Stimulated activated effector memory CD8-positive, alpha-beta T cell treated with anti-CD3 and anti-CD28 coated beads, Interleukin-12 subunit alpha, Interleukin-12 subunit beta, amount 100 ng/mL, for 72 hours (primary cell): ENCODE results near the gene SIM2.

Experiments
- ATAC-seq: fragments of 150-1000 bp; cut with Tn5 transposase; 2 replicates; pipeline ENCODE4 v1.10.0; 2021
- DNase-seq, 2 donors: peaks; one replicate each; pipeline ENCODE4 v3.0.0; 2021 to 2022; ENCODE audit warnings: low spot score in 2 of 2
- H3K27ac Mint-ChIP-seq: one replicate; pipeline ENCODE4 v1.8.0; 2022; ENCODE audit warnings: mild to moderate bottlenecking, mixed read lengths
- H3K36me3 Mint-ChIP-seq: one replicate; pipeline ENCODE4 v1.8.0; 2022; ENCODE audit warnings: mild to moderate bottlenecking, mixed read lengths
- H3K4me1 Mint-ChIP-seq: one replicate; pipeline ENCODE4 v1.8.0; 2022; ENCODE audit warnings: mixed read lengths
- H3K4me3 Mint-ChIP-seq: one replicate; pipeline ENCODE4 v1.8.0; 2022; ENCODE audit warnings: mild to moderate bottlenecking, mixed read lengths
- H3K9me3 Mint-ChIP-seq: one replicate; pipeline ENCODE4 v1.8.0; 2022; ENCODE audit warnings: mixed read lengths

SIM2 gene

GRCh38 chr21:36798491-36798890 is 99.6 kb downstream of the SIM2 start:
- ATAC-seq (no peak), DNase-seq (no peak)
- Mint-ChIP-seq H3K9me3 (peaks cover 20% of the 10 kb centered on the region), H3K4me1 (no peaks in the 10 kb centered on the region), H3K27ac (no peak overlapping the region), H3K4me3 (no peak overlapping the region), H3K36me3 (no peaks in the 10 kb centered on the region)
